Measurements from ENCODE around the gene NCBP3.
"Not testable (repeated sequence)": the region's sequence is repeated elsewhere in the genome, so short reads cannot be mapped to it uniquely, and the experiment has no call there.

Gene NCBP3

DNA sequence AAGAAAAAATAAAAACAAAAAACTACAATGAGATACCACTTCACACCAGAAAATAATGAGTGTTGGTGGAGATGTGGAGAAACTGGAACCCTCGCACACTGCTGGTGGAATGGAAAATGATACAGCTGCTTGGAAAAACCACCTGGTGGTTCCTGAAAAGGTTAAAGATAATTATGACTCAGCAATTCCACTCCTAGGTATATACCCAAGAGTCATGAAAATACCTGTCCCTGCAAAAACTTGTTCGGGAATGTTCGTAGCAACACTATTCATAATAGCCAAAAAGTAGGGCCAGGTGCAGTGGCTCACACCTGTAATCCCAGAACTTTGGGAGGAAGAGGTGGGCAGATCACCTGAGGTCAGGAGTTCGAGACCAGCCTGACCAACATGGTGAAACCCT lies 36.9 kb downstream of the NCBP3 start:
- DNase-seq, result no peak

DNA sequence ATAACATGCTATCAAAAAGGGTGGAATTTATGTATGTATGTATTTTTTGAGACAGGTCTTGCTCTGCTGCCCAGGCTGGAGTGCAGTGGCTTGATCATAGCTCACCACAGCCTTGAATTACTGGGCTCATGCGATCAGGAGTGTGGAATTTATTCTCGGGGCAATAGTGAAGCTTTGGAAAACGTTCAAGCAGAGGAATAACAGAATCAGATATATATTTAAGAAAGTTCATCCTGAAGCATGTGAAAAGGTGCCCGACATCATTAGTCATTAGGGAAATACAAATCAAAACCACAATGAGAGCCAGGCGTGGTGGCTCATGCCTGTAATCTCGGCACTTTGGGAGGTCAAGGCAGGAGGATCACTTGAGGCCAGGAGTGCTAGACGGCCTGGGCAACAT lies 37.3 kb downstream of the NCBP3 start:
- DNase-seq, result no peak

DNA sequence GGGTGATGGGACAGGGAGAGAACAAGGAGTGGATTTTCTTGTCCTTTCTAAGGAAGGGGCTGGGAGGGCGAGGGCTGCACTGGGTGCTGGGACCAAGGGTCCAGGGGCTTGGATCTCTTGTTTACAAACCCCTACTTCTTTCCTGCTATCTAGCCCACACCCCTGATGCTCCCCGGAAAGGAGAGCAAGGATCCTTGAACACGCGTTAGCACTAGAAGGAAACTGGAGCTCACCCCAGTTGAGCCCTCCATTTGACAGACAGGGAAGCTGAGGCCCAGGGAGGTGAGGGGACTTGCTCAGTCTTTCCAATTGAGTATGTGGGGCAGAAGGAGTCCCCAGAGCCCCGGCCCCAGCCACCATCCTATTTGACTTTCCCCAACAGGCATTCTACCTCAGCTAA lies 40.5 kb downstream of the NCBP3 start:
- no peak for DNase-seq

- peak; percentile 57 for DNase-seq
Measured at GRCh38 chr17:3804503-3804931, 41.5 kb downstream of the NCBP3 start.

- DNase-seq, result no peak
Measured at GRCh38 chr17:3803308-3803640, 42.8 kb downstream of the NCBP3 start.

DNA sequence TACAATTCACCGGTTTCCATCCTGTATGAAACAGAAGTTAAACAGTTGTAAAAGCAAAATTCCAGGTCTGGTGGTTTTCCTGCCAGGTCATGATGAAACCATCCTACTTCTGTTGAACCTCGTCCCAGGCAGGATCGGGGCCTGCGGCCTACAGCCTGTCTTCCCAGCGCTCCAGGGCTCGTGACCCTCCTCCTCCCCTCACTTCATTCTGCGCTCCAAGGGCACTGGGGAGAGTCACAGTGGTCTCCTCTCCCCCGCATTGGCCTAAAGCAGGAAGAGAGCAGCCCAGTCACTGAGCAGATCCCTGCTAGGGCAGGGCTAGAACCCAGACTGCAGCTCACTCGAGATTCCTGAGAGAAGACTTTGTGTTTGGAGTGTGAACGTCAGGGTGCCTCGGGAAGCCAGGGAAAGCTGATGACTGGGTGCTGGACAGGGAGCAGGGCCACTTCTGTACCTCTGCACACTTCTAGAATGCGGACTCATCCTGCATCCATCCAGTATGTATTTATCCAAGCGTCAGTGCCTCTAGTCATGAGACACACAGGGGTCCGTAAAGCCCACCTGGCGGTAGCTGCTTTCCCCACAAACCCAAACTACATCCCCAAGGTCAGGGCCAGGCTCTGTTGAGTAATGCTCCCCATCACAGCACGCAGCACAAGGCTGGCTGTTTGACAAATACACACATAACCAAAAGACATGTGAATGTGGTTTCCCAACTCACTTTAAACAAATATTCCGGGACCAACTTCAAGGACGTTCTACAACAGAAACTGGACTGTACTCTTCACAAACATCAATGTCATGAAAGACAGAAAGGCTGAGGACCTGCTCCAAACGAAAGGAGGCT lies 43.4 kb downstream of the NCBP3 start:
- no peak for DNase-seq

DNA sequence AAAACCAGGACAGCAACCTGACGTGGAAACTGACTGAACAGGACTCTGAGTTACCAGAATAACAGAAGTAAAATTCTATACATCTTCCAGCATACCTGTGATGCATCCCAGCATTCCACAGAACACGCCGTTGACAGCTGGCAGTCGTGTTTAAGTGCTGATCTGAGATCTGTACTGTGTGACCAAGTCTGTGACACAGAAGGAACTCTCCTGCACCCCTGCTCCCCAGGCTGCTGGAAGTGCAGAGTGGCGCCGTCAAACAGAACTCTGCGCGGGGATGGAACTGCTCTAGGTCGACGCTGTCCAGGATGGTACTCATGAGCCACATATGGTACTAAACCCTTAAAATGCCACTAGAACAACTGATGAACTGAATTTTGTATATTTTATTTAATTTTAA lies 44.3 kb downstream of the NCBP3 start:
- DNase-seq, result no peak

DNA sequence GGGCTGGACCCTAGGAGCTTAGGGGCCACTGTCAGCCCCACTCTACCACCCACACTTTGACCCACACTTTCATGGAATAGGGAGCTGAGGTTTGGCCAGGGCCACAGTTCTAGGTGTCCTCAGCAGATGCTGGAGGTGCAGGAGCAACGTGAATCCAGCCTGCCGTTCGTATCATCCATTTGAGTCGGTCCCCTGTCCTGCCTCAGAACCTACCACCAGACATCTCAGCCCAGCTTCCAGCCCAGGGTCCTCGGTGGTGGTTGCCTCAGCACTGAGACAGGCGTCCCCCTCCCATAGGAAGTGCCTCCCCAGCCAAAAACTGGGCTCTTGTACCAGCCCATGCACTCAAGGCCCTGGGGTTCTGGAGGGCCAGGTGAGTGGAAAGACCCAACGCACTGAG lies 44.7 kb downstream of the NCBP3 start:
- DNase-seq, result no peak

GRCh38 chr17:3800362-3801271 lies 45.4 kb downstream of the NCBP3 start, which contains the start of gene ITGAE:
Gene ITGAE (minus strand): TSS chr17:3801188. CDS start chr17:3801144, 44 bp downstream.
- no peak for DNase-seq

GRCh38 chr17:3799181-3799945 lies 46.7 kb downstream of the NCBP3 start:
- no peak for DNase-seq

GRCh38 chr17:3798273-3799180 lies 47.5 kb downstream of the NCBP3 start:
- no peak for DNase-seq

GRCh38 chr17:3796822-3797170 lies 49.2 kb downstream of the NCBP3 start:
- no peak for DNase-seq

DNA sequence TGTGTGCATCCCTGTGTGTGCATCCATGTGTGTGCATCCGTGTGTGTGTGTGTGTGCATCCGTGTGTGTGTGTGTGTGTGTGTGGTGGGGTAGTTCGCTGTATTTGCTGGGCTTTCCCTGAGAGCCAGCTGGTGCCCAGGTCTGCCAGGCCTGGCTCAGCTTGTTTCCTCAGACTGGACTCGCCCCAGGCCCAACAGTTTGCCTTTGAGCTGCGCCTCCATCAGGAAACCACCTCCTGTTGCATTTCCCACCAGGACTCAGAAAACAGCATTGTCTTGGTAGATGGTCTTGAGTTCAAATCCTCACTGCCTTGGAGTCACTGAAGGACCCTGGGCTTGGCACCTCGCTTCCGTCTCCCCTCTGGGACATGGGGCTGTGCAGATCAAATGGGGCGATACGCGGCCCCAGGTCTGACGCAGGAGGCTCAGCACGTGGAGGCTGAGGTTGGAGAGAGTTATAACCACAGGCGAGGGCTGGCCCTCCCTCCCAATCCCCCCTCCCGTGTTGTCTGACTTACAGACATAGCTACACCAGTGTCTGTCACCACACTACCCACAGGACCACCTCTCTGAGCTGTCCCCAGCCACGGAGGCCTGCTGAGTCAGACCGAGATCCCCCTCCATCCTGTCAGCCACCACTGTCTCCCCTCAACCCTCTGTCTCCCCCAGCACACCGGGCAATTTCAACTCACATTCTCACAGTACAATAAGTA lies 49.8 kb downstream of the NCBP3 start:
- DNase-seq, result peak; percentile 92

- DNase-seq, result no peak
Measured at GRCh38 chr17:3795390-3796102, 50.5 kb downstream of the NCBP3 start.

DNA sequence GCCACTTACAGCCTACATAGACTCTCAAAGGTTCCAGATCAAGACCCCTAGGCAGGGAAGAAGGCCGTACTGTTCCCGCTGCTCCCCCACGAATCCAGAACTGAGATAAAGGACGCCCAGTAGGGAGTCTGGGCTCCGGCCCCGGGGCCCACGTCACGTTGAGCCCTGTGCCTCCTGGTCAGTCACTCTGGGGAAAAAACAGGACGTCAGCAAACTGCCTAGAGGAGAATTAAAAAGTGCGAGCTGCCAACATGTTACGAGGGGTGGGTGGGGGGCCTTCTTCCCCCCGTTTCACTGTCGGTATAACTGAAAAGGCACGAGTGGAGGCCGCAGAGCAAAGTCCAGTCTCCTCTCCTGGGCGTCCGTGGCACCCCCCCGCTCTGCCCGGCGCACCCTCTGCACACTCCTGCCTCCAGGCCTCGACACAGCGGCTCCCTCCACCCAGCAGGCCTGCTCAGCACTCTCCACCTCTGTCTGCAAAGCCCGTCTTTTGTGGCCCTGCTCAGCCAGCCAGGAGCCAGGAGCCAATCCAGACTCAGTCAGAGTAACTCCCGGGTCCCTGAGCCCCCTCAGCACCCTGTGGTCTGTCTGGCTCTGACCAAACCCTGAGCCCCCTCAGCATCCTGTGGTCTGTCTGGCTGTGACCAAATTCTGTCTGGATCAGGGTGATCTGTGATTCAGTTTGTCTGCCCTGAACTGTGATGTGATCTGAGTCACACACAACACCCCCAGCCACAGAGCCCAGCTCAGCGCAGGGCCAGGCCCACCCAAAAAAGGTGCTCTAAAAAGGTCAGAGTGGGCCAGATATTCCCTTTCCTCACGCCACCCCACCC lies 51.3 kb downstream of the NCBP3 start:
- DNase-seq, result peak; percentile 77

DNA sequence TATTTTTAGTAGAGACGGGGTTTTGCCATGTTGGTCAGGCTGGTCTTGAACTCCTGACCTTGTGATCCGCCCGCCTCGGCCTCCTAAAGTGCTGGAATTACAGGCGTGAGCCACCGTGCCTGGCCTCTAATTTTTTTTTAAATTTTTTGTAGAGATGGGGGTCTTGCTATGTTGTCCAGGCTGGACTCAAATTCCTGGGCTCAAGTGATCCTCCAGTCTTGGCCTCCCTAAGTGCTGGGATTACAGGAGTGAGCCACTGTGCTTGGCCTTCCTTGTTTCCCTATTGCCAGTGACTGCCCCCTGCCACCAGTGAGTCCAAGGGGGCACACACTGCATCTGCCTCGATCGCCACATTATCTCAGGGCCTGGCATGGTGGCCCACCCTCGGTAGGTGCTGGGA lies 51.9 kb downstream of the NCBP3 start:
- not testable (repeated sequence) for DNase-seq

DNA sequence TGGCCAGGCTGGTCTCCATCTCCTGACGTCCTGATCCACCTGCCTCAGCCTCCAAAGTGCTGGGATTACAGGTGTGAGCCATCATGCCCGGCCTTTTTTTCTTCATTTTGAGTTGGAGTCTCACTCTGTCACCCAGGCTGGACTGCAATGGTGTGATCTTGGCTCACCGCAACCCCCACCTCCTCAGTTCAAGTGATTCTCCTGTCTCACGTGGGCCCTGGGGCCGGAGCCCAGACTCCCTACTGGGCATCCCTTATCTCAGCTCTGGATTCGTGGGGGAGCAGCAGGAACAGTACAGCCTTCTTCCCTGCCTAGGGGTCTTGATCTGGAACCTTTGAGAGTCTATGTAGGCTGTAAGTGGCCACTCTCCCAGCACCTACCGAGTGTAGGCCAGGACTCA lies 52.8 kb downstream of the NCBP3 start:
- not testable (repeated sequence) for DNase-seq

- DNase-seq, result no peak
Measured at GRCh38 chr17:3792481-3792880, 53.6 kb downstream of the NCBP3 start.

GRCh38 chr17:3788200-3788599 lies 57.8 kb downstream of the NCBP3 start:
- no peak for DNase-seq

- DNase-seq, result not testable (repeated sequence)
Measured at GRCh38 chr17:3785323-3785722, 60.7 kb downstream of the NCBP3 start.

Data from stimulated activated CD8-positive, alpha-beta memory T cell treated with anti-CD3 and anti-CD28 coated beads, Interleukin-4, amount 100 ng/mL, for 48 hours (primary cell).